GM19463 (cell line): ENCODE measurements around the gene ZCWPW1.

Experiments
- ATAC-seq: cut with Tn5 transposase; IDR thresholded peaks from one replicate; pipeline ENCODE4 v1.9.1; 2021; ENCODE audit warnings: mild to moderate bottlenecking, moderate library complexity; ENCODE audit not compliant: unreplicated experiment

Gene ZCWPW1, protein sequence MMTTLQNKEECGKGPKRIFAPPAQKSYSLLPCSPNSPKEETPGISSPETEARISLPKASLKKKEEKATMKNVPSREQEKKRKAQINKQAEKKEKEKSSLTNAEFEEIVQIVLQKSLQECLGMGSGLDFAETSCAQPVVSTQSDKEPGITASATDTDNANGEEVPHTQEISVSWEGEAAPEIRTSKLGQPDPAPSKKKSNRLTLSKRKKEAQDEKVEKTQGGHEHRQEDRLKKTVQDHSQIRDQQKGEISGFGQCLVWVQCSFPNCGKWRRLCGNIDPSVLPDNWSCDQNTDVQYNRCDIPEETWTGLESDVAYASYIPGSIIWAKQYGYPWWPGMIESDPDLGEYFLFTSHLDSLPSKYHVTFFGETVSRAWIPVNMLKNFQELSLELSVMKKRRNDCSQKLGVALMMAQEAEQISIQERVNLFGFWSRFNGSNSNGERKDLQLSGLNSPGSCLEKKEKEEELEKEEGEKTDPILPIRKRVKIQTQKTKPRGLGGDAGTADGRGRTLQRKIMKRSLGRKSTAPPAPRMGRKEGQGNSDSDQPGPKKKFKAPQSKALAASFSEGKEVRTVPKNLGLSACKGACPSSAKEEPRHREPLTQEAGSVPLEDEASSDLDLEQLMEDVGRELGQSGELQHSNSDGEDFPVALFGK

GRCh38 chr7:100428199-100428966, at the start of gene ZCWPW1:
TSS of gene ZCWPW1 (minus strand) at chr7:100428703. CDS start at chr7:100420649, 8,054 bp downstream.
- ATAC-seq, result peak; percentile 48

- ATAC-seq, result no peak
Measured at GRCh38 chr7:100477871-100478267, 49.4 kb upstream of the ZCWPW1 start.

DNA sequence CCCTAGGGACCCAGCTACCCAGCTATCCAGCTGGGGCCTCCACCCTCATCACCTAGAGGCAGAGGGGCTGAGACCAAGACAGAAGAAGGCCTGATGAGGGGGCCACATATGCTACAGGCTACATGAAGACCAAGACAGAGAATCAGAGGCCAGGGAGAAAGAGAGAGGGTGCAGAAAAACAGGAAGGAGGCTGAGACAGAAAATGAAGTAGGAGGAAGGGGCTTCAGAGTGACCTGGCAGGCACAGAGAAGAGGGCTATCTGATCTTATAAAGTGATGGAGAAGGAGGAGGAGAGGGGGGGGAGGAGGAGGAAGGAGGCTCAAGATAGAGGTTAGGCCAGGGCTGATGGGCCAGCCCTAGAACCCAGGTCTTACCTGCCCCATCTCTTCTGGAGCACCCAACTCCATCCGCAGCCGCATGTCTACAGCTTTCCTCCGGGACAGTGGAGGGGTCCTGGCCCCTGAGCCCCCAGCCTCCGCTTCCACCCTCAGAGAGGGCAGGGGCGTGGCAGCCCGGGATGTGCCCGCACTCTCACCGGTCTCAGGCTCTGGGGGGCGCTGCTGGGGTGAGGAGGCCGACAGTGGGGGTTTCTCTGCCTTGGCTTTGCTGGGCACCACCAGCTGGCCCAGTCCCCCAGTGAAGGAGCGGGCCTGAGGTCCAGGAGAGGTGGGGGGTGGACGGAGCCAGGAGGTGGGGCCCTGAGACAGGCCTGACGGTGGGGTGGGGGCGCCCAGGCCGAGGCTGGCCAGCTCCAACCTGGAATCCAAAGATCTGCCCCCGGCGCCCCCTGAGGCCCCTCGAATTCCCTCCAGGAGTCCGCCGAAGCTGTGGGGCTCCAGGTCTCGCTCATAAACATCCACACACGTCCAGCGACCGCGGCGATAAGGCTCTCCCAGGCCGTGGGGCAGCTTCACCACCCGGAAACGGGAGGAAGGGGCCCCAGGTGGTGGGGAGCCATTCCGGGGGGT, 48.7 kb upstream of the ZCWPW1 start:
- no peak for ATAC-seq

DNA sequence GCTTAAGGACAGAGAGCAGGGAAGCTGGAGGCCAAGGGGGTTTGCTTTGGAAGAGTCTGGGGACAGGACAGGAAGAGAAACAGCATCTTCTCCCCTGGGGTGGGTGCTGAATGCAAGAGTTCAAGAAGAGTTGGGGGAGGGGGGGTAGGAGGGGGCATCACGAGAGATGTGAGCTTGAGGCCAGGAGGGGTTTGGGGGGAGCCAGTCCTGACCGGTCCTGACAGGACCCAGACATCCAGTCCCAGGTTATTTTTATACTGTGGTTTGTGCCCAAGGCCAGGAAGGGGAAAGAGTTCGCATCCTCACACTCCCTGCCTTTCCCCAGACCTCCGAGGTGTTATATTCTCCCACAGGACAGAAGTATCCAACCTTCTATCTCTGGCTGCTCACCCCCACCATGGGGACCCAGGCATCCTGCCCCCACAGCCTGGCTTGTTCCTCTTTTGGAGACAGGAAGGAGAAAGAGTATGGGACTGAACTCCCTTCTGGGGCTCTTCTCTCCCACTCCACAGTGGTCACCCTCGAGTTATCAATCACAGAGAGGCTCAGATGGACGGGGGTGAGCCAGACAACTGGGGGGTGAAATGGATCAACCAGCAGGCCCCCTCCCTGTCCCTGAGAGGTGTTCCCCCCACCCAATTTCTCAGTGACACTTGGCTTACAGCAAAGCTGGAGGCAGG, 47.7 kb upstream of the ZCWPW1 start:
- ATAC-seq, result no peak

- ATAC-seq, result no peak
Measured at GRCh38 chr7:100475549-100475948, 47.0 kb upstream of the ZCWPW1 start.

GRCh38 chr7:100472854-100473499, 44.5 kb upstream of the ZCWPW1 start:
- ATAC-seq, result no peak

DNA sequence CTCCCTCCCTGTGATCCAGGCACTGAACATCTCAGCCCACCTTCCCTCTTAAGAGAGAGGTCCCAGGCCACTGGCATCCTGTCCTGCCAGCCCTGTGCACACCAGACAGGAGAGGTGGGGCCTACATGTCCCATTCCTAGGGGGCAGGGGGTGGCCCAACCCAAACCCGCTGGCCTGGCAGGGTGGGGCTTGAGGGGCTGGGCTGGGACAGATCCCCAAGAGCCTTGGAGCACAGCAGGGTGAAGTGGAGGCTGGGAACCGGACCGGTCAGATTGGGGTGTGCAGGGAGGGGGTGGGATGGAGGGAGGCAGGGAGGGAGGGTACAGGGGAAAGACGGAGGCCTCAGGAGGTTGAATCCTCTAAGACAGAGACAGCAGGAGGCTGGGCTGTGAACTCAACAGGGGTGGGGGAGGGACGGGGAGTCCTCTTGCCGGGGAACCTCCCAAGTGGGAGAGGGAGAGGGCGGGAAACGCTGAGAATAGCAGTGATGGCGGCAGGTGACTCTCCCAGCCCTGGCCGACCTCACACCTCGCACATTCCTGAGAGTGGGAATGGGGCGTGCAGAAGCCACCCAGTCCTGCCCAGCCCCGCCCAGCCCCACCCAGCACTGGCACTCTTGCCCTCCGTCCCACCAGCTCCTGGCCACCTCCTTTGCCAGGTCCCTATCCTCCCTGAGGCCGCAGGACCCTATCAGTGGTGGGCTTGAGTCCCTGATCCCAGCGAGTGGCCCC, 43.8 kb upstream of the ZCWPW1 start:
- no peak for ATAC-seq

- ATAC-seq, result no peak
Measured at GRCh38 chr7:100471021-100471420, 42.5 kb upstream of the ZCWPW1 start.

- no peak for ATAC-seq
Measured at GRCh38 chr7:100469227-100470044, 40.9 kb upstream of the ZCWPW1 start.

- no peak for ATAC-seq
Measured at GRCh38 chr7:100467638-100468373, 39.3 kb upstream of the ZCWPW1 start.

DNA sequence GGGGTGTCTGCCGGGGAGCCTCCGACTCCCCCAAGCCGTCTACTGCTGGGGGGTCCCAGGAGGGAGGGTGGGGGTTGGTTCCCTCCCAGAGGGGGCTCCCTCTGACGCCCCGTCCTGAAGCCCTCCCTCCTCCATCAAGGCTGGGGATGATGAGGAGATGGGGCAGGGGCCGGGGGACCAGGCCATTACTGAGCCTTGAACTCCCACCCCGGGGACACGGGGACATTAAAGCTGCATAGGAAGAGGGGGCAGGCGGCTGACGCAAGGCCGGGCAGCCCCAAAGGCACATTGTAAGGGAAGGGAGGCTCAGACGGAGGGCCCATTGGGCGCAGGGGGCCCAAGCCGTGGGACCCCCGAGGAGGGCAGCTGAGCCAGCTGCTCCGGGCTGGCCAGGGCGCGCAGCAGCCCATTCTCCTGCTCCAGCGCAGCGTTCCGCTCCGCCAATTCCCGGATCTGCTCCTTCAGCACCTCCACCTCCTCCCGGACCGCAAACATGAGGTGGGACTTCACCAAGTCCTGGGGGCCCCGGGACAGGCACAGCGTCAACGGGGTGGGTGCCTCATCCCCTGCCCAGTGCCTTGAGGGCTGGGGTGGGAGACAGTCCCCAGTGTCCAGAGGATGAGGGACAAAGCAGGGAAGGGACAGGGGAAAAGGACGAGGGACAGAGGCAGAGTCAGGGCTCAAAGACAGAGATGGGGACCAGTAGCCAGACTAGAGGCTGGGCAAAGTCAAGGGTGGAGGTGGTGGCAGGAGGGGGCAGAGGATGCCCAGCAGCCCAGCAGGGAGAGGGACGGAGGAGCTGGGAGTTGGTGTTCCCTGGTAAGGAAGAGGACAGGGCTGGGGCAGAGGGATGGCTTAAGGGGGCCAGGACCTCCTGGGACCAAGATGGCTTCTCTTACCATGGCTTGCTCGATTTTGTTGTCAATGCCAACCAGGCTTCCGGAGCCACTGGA, 38.4 kb upstream of the ZCWPW1 start:
- no peak for ATAC-seq

DNA sequence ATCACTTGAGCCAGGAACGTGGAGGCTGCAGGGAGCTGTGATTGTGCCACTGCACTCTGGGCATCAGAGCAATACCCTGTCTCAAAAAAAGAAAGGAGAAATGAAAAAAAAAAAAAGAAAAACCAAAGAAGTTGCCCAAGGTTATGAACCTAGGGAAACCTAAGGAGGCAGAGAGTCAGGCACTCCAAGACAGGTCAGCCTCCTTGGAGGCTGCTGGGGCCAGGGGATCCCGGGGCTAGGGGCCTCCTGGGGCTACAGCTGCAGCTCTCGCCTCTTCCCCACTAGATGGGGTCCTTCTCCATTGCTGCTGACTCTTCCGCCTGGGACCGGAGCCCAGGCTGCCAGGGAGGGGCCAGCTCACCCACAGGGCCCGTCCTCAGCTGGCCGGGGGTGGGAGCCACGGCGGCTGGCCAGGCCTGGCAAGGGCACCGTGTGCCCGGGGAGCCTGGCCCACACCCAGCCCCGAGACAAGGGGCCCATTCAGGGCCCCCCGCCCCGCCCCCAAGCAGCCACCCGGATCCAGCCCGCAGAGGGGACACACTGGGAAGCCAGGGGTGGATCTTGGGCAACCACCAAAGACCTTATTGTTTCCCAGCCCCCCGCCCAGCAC, 37.3 kb upstream of the ZCWPW1 start:
- no peak for ATAC-seq

GRCh38 chr7:100465299-100465698, 36.8 kb upstream of the ZCWPW1 start:
- ATAC-seq, result no peak

DNA sequence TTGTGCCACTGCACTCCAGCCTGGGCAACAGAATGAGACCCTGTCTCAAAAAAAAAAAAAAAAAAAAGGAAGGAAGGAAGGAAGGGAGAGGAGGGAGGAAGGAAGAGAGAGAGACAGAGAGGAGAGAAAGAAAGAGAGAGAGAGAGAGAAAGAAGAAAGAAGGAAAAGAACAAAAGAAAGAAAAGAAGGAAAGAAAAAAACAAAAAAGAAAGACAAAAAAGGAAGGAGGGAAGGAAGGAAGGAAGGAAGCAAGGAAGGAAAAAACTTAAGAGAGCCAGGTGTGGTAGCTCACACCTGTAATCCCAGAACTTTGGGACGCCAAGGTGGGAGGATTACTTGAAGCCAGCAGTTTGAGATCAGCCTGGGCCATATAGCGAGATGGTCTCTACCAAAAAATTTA, 36.3 kb upstream of the ZCWPW1 start:
- no peak for ATAC-seq

- ATAC-seq, result no peak
Measured at GRCh38 chr7:100464210-100464660, 35.7 kb upstream of the ZCWPW1 start, which contains the start of gene SPACDR. TSS of gene SPACDR (minus strand) at chr7:100464260. CDS start at chr7:100464025, 235 bp downstream.
